ENCODE measurements around the gene TFB2M. TPM values are rescaled to one million over a fixed set of nuclear protein-coding genes. Genes with fewer than 3 reads are reported as not detected.
A peak's percentile ranks its signal among the peaks of the same experiment; 100 is the strongest.

TFB2M gene
- total and polyA plus RNA-seq, 10 of the 15 experiments (the other 5 are each of a cell fraction or from before 2014, with no cell fraction given) = 25.2 to 66.0 (median 36.1) TPM

DNA sequence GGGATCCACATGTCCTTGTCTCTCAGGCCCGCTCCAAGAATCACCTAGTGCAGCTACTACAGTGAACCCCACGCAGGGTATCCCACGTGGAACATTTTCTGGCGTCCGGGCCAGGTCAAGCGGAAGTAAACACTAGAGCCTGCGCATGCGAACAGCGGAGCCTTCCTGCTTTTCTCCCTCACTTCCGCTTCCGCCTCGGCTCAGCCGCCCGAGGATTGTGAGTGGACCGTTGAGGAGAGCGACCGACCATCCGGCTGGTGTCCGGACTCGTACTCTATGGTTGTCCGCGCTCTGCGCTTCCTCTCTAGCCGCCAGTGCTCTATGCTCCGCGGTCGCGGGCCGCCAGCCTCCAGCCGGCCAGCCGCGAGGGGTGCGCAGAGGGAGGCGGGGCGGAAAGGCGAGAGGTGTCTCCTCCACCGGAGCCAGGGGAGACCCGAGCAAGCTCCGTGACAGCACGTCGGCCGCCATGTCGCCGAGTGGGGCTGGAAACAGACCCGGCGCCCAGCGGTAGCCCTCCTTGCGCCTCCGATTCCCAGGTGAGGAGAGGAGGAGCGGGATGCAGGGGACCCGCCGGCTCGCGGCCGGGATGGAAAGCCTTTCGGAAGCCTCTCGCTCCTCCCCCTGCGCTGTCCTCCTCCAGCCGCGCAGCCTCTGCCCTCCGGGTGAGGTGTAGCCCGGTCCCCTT lies at the start of gene TFB2M, which contains the start of gene CNST (continued):
- TF ChIP-seq CREB1 (IDR thresholded peaks at IDR 0.05; ENCODE audit: low read depth) = peak; percentile 74; the same call in 1 of the 2 replicates
- peak; percentile 100 for TF ChIP-seq MXI1 (IDR thresholded peaks at IDR 0.05; ENCODE audit: low read depth, low read length)
- peak; percentile 78 for TF ChIP-seq PML (IDR thresholded peaks at IDR 0.05; ENCODE audit: low read length)
- peak; percentile 48; the same call in 1 of the 2 replicates for TF ChIP-seq PAX5 (IDR thresholded peaks at IDR 0.05; ENCODE audit: borderline replicate concordance, low read depth, low read length)
- TF ChIP-seq RUNX3 (IDR thresholded peaks at IDR 0.05; ENCODE audit: low read length) = peak; percentile 77
- TF ChIP-seq HDGF (IDR thresholded peaks at IDR 0.05) = peak; percentile 71; the same call in 1 of the 2 replicates
- peak; percentile 42 for TF ChIP-seq SIX5 (IDR thresholded peaks at IDR 0.05; ENCODE audit: low read depth, low read length, severe bottlenecking)
- TF ChIP-seq, protein P1, sequence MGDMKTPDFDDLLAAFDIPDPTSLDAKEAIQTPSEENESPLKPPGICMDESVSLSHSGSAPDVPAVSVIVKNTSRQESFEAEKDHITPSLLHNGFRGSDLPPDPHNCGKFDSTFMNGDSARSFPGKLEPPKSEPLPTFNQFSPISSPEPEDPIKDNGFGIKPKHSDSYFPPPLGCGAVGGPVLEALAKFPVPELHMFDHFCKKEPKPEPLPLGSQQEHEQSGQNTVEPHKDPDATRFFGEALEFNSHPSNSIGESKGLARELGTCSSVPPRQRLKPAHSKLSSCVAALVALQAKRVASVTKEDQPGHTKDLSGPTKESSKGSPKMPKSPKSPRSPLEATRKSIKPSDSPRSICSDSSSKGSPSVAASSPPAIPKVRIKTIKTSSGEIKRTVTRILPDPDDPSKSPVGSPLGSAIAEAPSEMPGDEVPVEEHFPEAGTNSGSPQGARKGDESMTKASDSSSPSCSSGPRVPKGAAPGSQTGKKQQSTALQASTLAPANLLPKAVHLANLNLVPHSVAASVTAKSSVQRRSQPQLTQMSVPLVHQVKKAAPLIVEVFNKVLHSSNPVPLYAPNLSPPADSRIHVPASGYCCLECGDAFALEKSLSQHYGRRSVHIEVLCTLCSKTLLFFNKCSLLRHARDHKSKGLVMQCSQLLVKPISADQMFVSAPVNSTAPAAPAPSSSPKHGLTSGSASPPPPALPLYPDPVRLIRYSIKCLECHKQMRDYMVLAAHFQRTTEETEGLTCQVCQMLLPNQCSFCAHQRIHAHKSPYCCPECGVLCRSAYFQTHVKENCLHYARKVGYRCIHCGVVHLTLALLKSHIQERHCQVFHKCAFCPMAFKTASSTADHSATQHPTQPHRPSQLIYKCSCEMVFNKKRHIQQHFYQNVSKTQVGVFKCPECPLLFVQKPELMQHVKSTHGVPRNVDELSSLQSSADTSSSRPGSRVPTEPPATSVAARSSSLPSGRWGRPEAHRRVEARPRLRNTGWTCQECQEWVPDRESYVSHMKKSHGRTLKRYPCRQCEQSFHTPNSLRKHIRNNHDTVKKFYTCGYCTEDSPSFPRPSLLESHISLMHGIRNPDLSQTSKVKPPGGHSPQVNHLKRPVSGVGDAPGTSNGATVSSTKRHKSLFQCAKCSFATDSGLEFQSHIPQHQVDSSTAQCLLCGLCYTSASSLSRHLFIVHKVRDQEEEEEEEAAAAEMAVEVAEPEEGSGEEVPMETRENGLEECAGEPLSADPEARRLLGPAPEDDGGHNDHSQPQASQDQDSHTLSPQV (IDR thresholded peaks at IDR 0.05) = no peak
- no peak for TF ChIP-seq ZNF217 (IDR thresholded peaks at IDR 0.05)
- TF ChIP-seq NRF1 (conservative IDR thresholded peaks at IDR 0.05; ENCODE audit: low read depth, low read length) = peak; percentile 94
- TF ChIP-seq, protein P2, sequence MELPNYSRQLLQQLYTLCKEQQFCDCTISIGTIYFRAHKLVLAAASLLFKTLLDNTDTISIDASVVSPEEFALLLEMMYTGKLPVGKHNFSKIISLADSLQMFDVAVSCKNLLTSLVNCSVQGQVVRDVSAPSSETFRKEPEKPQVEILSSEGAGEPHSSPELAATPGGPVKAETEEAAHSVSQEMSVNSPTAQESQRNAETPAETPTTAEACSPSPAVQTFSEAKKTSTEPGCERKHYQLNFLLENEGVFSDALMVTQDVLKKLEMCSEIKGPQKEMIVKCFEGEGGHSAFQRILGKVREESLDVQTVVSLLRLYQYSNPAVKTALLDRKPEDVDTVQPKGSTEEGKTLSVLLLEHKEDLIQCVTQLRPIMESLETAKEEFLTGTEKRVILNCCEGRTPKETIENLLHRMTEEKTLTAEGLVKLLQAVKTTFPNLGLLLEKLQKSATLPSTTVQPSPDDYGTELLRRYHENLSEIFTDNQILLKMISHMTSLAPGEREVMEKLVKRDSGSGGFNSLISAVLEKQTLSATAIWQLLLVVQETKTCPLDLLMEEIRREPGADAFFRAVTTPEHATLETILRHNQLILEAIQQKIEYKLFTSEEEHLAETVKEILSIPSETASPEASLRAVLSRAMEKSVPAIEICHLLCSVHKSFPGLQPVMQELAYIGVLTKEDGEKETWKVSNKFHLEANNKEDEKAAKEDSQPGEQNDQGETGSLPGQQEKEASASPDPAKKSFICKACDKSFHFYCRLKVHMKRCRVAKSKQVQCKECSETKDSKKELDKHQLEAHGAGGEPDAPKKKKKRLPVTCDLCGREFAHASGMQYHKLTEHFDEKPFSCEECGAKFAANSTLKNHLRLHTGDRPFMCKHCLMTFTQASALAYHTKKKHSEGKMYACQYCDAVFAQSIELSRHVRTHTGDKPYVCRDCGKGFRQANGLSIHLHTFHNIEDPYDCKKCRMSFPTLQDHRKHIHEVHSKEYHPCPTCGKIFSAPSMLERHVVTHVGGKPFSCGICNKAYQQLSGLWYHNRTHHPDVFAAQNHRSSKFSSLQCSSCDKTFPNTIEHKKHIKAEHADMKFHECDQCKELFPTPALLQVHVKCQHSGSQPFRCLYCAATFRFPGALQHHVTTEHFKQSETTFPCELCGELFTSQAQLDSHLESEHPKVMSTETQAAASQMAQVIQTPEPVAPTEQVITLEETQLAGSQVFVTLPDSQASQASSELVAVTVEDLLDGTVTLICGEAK (IDR thresholded peaks at IDR 0.05; ENCODE audit: borderline replicate concordance) = peak; percentile 97
- TF ChIP-seq, protein P3, sequence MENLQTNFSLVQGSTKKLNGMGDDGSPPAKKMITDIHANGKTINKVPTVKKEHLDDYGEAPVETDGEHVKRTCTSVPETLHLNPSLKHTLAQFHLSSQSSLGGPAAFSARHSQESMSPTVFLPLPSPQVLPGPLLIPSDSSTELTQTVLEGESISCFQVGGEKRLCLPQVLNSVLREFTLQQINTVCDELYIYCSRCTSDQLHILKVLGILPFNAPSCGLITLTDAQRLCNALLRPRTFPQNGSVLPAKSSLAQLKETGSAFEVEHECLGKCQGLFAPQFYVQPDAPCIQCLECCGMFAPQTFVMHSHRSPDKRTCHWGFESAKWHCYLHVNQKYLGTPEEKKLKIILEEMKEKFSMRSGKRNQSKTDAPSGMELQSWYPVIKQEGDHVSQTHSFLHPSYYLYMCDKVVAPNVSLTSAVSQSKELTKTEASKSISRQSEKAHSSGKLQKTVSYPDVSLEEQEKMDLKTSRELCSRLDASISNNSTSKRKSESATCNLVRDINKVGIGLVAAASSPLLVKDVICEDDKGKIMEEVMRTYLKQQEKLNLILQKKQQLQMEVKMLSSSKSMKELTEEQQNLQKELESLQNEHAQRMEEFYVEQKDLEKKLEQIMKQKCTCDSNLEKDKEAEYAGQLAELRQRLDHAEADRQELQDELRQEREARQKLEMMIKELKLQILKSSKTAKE (IDR thresholded peaks at IDR 0.05; ENCODE audit: low read depth, poor library complexity, severe bottlenecking) = no peak
- TF ChIP-seq TBL1XR1 (IDR thresholded peaks at IDR 0.05; ENCODE audit: low read depth, low read length) = peak; percentile 48; the same call in 1 of the 2 replicates
- peak; percentile 97 for TF ChIP-seq GABPA (IDR thresholded peaks at IDR 0.05; ENCODE audit: low read depth)
- TF ChIP-seq, protein P4, sequence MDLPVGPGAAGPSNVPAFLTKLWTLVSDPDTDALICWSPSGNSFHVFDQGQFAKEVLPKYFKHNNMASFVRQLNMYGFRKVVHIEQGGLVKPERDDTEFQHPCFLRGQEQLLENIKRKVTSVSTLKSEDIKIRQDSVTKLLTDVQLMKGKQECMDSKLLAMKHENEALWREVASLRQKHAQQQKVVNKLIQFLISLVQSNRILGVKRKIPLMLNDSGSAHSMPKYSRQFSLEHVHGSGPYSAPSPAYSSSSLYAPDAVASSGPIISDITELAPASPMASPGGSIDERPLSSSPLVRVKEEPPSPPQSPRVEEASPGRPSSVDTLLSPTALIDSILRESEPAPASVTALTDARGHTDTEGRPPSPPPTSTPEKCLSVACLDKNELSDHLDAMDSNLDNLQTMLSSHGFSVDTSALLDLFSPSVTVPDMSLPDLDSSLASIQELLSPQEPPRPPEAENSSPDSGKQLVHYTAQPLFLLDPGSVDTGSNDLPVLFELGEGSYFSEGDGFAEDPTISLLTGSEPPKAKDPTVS (IDR thresholded peaks at IDR 0.05; ENCODE audit: low read depth, low read length) = no peak
- TF ChIP-seq CBX5 (IDR thresholded peaks at IDR 0.05; ENCODE audit: low read depth) = peak; percentile 21; the same call in 1 of the 2 replicates
- no peak for TF ChIP-seq ZNF384 (IDR thresholded peaks at IDR 0.05; ENCODE audit: borderline replicate concordance, low read depth, low read length)
- TF ChIP-seq BACH1 (IDR thresholded peaks at IDR 0.05; ENCODE audit: borderline replicate concordance) = peak; percentile 91
